Muscle of leg (tissue), 11 donors: ENCODE measurements around the gene KIF13A. TPM values are rescaled to one million over a fixed set of nuclear protein-coding genes. Genes with fewer than 3 reads are reported as not detected.
"Not testable (repeated sequence)": the region's sequence is repeated elsewhere in the genome, so short reads cannot be mapped to it uniquely, and the experiment has no call there.

Source experiments
- DNase-seq: peaks from one replicate; pipeline ENCODE4 v3.0.0; 2013
- H3K27ac ChIP-seq: one replicate; pipeline ENCODE4 v1.5.1; 2013; ENCODE audit warnings: mild to moderate bottlenecking, low read length, control low read depth
- H3K27me3 ChIP-seq: one replicate; pipeline ENCODE4 v1.6.1; 2013; ENCODE audit warnings: low read length; ENCODE audit not compliant: control insufficient read depth, insufficient read depth
- H3K36me3 ChIP-seq: one replicate; pipeline ENCODE4 v1.6.1; 2013; ENCODE audit warnings: low read length; ENCODE audit not compliant: control insufficient read depth, insufficient read depth
- H3K4me1 ChIP-seq: one replicate; pipeline ENCODE4 v1.6.1; 2013; ENCODE audit warnings: low read length; ENCODE audit not compliant: control insufficient read depth, insufficient read depth
- H3K4me3 ChIP-seq: one replicate; pipeline ENCODE4 v1.5.1; 2013; ENCODE audit warnings: low read length, control low read depth
- H3K9me3 ChIP-seq: replicated peaks from 2 replicates; pipeline ENCODE4 v1.6.1; 2013; ENCODE audit warnings: low read depth, low read length; ENCODE audit not compliant: control insufficient read depth
- WGBS: methylation state at CpG from one replicate; pipeline ENCODE4 v1.1.5; 2013; ENCODE audit warnings: missing lambda C conversion rate; ENCODE audit not compliant: insufficient coverage; 5-methylcytosine and 5-hydroxymethylcytosine counted together
- polyA plus RNA-seq, 8 donors: library from polyadenylated mRNA; unstranded; fragments of 120-200 nt; gene quantifications; one replicate each; pipeline versions ENCODE4 v1.2.1 to v1.2.3, GENCODE V29; 2013; ENCODE audit warnings: inconsistent platforms in 1 of 8, low replicate concordance in 1 of 8; ENCODE audit not compliant: insufficient read length in 8 of 8, insufficient read depth in 1 of 8
- total RNA-seq: library from RNA; stranded (reverse); fragments of 120-200 nt; gene quantifications from one replicate; pipeline ENCODE4 v1.2.4, GENCODE V29; 2013

The KIF13A gene
- total and polyA plus RNA-seq, 9 donors, result 29.7 to 41.1 (median 32.4) TPM

GRCh38 chr6:17740559-17741220, 246.7 kb downstream of the KIF13A start:
- WGBS, result 31% methylated on average over 4 of the region's 5 CpGs
- Histone ChIP-seq H3K4me3 (no peak overlapping the region), H3K27ac (no peak overlapping the region), H3K36me3 (no peaks in the 10 kb centered on the region), H3K9me3 (peaks cover 6% of the 10 kb centered on the region), H3K4me1 (peaks cover 15% of the 10 kb centered on the region), H3K27me3 (no peaks in the 10 kb centered on the region)
- DNase-seq, result peak; percentile 42

GRCh38 chr6:17737704-17738252, 249.7 kb downstream of the KIF13A start:
- Histone ChIP-seq H3K27ac (no peak overlapping the region), H3K27me3 (no peaks in the 10 kb centered on the region), H3K9me3 (peaks cover 6% of the 10 kb centered on the region), H3K4me1 (peaks cover 15% of the 10 kb centered on the region), H3K4me3 (no peak overlapping the region), H3K36me3 (no peaks in the 10 kb centered on the region)
- WGBS, result no CpG with 5 or more reads among the region's 1 CpG
- no peak for DNase-seq

- not testable (repeated sequence) for DNase-seq, H3K4me1 ChIP-seq, H3K27me3 ChIP-seq, H3K9me3 ChIP-seq, H3K36me3 ChIP-seq, H3K4me3 ChIP-seq, H3K27ac ChIP-seq
- no CpG with 5 or more reads among the region's 27 CpGs for WGBS
These were observed 252.1 kb downstream of the KIF13A start for GRCh38 chr6:17735311-17735710.

GRCh38 chr6:17730078-17730704, 257.2 kb downstream of the KIF13A start:
- no peak for DNase-seq
- Histone ChIP-seq H3K4me1 (peaks cover under 1% of the 10 kb centered on the region), H3K9me3 (no peaks in the 10 kb centered on the region), H3K27ac (no peak overlapping the region), H3K27me3 (no peaks in the 10 kb centered on the region), H3K36me3 (no peaks in the 10 kb centered on the region), H3K4me3 (no peak overlapping the region)
- WGBS, result 63% methylated on average over 1 of the region's 6 CpGs

- Histone ChIP-seq H3K27me3 (no peaks in the 10 kb centered on the region), H3K27ac (no peak overlapping the region), H3K4me3 (no peak overlapping the region), H3K36me3 (no peaks in the 10 kb centered on the region), H3K9me3 (no peaks in the 10 kb centered on the region), H3K4me1 (peaks cover 6% of the 10 kb centered on the region)
- 94% methylated on average over 3 of the region's 12 CpGs for WGBS
- DNase-seq, result no peak
These were observed 258.0 kb downstream of the KIF13A start for GRCh38 chr6:17729223-17730077.

GRCh38 chr6:17728551-17729222, 258.7 kb downstream of the KIF13A start:
- Histone ChIP-seq H3K4me1 (peaks cover 6% of the 10 kb centered on the region), H3K27me3 (no peaks in the 10 kb centered on the region), H3K27ac (no peak overlapping the region), H3K9me3 (no peaks in the 10 kb centered on the region), H3K36me3 (no peaks in the 10 kb centered on the region), H3K4me3 (no peak overlapping the region)
- WGBS, result 97% methylated on average over 40 of the region's 49 CpGs
- DNase-seq, result no peak

- Histone ChIP-seq H3K27ac (no peak overlapping the region), H3K4me1 (peaks cover 6% of the 10 kb centered on the region), H3K27me3 (no peaks in the 10 kb centered on the region), H3K36me3 (no peaks in the 10 kb centered on the region), H3K9me3 (no peaks in the 10 kb centered on the region), H3K4me3 (no peak overlapping the region)
- WGBS, result 3% methylated on average over 5 of the region's 6 CpGs
- peak; percentile 70 for DNase-seq
These were observed 262.4 kb downstream of the KIF13A start for GRCh38 chr6:17725083-17725482.

GRCh38 chr6:17724341-17724740, 263.1 kb downstream of the KIF13A start:
- no peak for DNase-seq
- no peaks in the 10 kb centered on the region for H3K9me3 ChIP-seq
- H3K27ac ChIP-seq, result no peak overlapping the region
- H3K36me3 ChIP-seq, result no peaks in the 10 kb centered on the region
- no peak overlapping the region for H3K4me3 ChIP-seq
- peaks cover 6% of the 10 kb centered on the region for H3K4me1 ChIP-seq
- WGBS, result no CpG with 5 or more reads among the region's 3 CpGs
- H3K27me3 ChIP-seq, result no peaks in the 10 kb centered on the region

- Histone ChIP-seq H3K36me3 (no peaks in the 10 kb centered on the region), H3K27ac (no peak overlapping the region), H3K9me3 (no peaks in the 10 kb centered on the region), H3K4me1 (peaks cover 6% of the 10 kb centered on the region), H3K27me3 (no peaks in the 10 kb centered on the region), H3K4me3 (no peak overlapping the region)
- 89% methylated on average over 3 of the region's 3 CpGs for WGBS
- DNase-seq, result no peak
These were observed 265.8 kb downstream of the KIF13A start for GRCh38 chr6:17721671-17722070.
